ENCODE data around the gene OGN.
A peak's percentile ranks its signal among the peaks of the same experiment; 100 is the strongest.
"Not testable (repeated sequence)": the region's sequence is repeated elsewhere in the genome, so short reads cannot be mapped to it uniquely, and the experiment has no call there.

Gene OGN

DNA sequence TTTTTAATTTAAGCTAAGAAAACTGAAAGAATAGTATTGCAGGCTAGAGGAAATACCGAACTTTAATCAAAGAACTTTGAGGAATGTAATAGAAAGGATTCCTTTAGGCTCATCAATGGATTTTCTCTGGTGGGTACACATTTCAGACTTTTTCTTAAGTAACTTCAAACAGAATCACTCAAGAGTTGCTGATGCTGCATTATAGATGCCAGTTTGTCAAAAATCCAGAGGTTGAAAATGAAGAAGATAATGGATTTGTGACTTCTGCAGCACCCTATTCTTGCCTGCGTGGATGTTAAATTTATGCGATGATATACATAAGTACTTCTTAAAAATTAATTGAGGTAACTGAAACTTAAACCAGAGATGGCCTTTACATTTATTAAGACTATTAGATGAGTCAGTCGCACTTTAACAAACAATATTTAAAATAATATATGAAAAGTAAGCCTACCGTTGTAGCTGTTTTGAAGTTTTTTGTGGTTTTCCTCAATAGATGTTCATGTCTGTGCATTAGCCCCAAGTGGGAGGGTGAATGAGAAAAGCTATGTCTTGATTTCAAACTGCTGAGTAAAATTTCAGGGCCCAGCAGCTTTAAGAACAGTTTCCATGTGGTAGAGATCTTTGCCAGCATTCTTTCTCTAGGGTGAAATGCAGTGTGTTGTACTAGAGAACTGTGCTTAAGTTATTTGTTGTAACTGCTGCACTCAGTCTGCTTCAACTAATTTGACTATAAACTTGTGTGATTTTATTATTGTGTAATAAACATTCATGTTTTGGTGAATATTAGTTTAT, at the start of gene OGN:
OGN (minus strand) TSS at position 537 of the 795 bp plus-strand sequence. CDS start 1,171 bp downstream, outside the sequence.
- no peak for DNase-seq

- no peak for DNase-seq
Observed at GRCh38 chr9:92446536-92446935, 42.2 kb upstream of the OGN start.

GRCh38 chr9:92444841-92445240, 40.5 kb upstream of the OGN start:
- no peak for DNase-seq

- no peak for DNase-seq
Observed at GRCh38 chr9:92440751-92441046, 36.3 kb upstream of the OGN start.

- no peak for DNase-seq
Observed at GRCh38 chr9:92439921-92440750, 35.8 kb upstream of the OGN start.

DNA sequence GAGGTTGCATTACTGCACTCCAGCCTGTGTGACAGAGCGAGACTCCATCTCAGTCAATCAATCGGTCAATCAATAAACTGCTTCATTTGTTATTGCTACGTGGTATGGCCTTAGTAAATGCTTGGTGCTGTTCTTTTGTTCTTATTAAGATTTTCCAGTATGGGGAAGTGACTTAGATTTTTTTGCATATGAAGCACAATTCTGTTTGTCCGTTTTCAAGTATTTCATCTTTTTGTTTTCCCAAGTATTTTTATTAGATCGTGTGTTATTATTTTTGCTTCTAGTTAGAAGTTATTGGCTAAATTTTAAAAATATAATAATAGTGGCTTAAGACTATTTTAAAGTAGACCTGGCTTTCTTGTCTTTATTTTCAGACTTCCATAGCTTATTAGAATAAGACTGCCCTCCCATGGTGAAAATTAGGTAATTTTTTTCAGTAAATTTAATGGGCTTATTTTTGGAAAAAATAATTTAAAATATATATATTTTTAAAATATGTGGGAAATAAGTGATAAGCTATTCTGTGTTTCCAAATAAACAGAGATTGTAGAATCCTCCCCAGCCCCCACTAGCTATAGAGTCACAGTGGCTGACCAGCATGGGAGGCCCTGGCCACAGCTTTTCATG, 34.6 kb upstream of the OGN start:
- no peak for DNase-seq

DNA sequence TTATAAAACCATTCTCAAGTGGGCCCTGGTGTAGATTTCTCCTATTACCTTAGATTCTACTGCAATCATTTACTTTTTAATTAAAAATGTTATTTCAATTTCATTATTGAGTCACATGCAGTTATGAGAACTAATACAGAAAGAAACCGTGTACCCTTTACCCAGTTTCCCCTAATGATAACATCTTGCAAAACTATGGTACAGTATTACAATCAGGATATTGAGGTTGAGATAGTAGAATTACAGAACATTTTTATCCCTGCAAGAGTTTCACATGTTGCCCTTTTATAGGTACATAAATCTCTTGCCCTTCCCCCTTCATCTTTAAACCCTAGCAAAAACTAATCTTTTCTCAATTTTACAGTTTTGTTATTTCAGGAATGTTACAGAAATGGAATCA, 30.9 kb upstream of the OGN start:
- DNase-seq: no peak

GRCh38 chr9:92432972-92433548, 28.7 kb upstream of the OGN start:
- no peak for DNase-seq

GRCh38 chr9:92432350-92432749, 28.0 kb upstream of the OGN start:
- no peak for DNase-seq

GRCh38 chr9:92429836-92430235, 25.5 kb upstream of the OGN start:
- no peak for DNase-seq

DNA sequence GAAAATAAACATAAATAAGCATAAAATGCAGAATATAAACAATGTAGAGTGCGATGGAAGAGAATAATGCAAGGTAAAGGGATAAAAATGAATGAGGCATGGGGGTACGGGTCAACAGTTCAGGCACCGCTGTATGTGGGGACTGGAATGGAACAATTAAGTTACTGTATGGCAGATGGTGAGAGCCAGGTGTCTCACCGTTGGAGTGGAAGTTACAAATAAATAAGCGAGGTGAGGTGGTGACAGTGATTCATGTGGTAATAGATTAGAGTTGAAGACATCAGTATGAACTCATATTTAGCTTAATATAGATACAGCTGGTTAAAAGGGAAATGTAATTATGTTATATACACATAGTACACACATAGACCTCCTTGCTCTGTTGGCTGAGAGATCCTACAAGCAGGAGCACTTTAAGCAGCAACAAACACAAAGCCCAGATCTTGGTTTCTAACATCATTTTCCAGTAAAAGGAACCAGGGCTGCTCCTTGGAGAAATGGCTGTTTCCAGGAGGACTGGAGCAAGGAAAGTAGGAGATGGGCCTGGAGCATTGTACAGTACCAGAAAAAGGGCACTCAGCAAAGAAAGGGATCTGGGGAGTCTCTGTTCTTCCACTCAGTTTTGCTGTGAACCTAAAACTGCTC, 22.2 kb upstream of the OGN start:
- no peak for DNase-seq

GRCh38 chr9:92425474-92425873, 21.1 kb upstream of the OGN start:
- DNase-seq: no peak

- no peak for DNase-seq
Observed at GRCh38 chr9:92424340-92424739, 20.0 kb upstream of the OGN start, which contains the start of gene OMD. TSS of gene OMD (minus strand) at chr9:92424471. CDS start at chr9:92417558, 6,913 bp downstream.

- DNase-seq: no peak
Observed at GRCh38 chr9:92423612-92424011, 19.2 kb upstream of the OGN start.

DNA sequence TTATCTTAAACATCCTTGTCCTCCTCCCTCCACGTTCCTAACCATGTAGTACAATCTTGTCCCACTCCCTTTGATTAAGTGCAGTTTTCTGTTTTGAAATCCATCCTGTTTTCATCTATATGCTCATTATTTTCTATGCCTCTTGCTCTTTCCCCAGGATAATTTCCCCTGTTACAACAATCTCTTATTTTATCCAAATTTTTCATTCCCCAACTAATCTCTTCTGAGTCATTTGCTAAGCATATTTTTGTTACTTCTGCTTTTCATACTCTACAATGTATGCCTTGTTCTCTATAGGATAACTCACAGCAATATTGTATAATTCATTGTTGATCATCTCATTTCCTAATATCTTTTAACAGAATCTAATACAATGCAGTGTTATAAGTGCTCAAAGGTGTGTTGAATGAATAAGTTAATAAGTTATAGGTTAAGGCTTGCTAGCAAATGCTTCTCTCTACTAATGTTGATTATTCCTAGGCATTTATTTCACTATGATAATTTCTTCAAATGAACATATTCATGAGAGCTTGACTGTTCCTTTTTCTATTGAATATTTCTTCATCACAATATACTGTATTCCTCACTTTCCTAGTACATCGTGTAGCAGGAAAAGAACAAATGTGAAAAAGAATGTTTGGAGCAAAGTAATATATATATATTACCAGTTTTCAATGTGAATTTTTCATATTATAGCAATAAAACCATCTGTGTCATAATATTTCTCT, 18.4 kb upstream of the OGN start:
- DNase-seq: no peak

DNA sequence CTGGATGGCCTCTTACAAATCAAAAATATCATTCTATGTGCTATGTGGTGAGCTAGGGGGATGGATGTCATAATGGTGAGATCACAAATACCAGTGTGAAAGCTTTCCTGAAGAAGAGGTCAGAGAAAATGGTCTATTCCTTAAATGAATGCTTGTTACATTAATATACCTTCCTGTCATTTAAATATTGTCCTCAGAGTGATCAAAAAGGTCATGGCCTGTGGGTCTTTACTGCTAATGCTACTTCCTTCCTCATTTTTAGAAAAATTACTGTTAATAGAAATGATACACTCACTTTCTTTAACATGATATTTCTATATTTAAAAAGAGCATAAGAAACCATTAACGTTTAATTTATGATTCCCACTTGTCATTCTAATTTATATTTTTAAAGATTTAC, 10.2 kb upstream of the OGN start:
- DNase-seq: no peak

- not testable (repeated sequence) for DNase-seq
Observed at GRCh38 chr9:92411157-92411556, 6.8 kb upstream of the OGN start.

- no peak for DNase-seq
Observed at GRCh38 chr9:92408747-92409478, 4.5 kb upstream of the OGN start.

- no peak for DNase-seq
Observed at GRCh38 chr9:92407818-92408217, 3.4 kb upstream of the OGN start.

DNA sequence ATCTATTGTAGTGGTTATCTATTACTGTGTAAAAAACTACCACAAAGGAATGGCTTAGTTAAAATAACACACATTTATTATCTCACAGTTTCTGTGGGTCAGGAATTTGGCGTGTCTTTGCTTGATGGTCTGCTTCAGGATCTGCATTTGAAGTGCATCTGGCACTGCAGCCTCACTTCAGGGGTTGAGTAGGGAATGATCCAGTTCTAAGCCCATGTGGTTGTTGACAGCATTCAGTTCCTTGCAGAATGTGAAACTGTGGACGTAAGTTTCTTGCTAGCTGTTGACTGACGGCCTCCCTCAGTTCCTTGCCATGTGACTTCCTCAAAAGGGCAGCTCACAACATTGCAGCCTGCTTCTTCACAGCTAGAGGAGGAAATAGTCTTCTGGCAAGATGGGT, 2.1 kb upstream of the OGN start:
- peak; percentile 18 for DNase-seq

DNA sequence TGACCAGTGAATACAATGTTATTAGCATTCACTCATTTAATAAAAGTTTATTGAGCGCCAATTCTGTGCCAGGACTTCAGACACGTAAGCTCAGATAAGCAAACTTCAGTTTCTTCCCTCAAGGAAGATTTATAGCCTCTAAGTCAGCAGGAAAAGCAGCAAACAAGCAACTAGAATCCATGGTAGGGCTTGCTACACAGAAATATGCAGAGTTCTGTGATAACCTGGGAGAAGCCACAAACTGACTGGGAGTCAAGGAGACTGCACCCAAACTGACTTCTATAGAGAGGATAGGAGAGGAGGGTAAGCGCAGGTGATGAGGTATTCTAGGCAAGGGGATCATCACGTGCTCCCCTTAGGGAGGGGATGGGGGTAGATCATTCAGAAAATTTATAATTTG, 1.4 kb upstream of the OGN start:
- no peak for DNase-seq
